Heart left ventricle (tissue), 13 donors: ENCODE results near the gene STAT3.

Experiments used
- CTCF ChIP-seq, 12 donors: fragments of 200-600 bp; sonication (generic) in 4 of 12; IDR thresholded peaks; one replicate each; pipeline versions ENCODE4 v1.5.0 to v1.8.0; 2018 to 2022; ENCODE audit warnings: antibody characterized with exemption in 12 of 12, mild to moderate bottlenecking in 5 of 12
- POLR2A ChIP-seq, 2 donors: fragments of 450-650 bp; IDR thresholded peaks; one replicate each; pipeline ENCODE4 v1.6.1; 2017; ENCODE audit warnings: antibody characterized with exemption in 2 of 2, mild to moderate bottlenecking in 2 of 2, moderate library complexity in 2 of 2
- donor health status: ischemic (EF 13 %, LVEDD 7.1; RV severe dilation, severe dysfunction).
- donor health status: DM: no; HTN: yes; CAD: no.
- donor health status: DM: no; HTN: no; CAD: no.
- donor health status: ischemic (EF 25% LVEDD 6.9; RV normal size, moderate dysfunction).
- donor health status: ischemic (EF 25% LVEDD 5.7; RV mildly dilated, moderate dysfunction).
- donor health status: ischemic (EF 35%, LVEDD 5.7; RV mildly dilated, moderate dysfunction).
- donor health status: nonischemic (EF 11% LVEDD 7.7; RV severe dilation, severe dysfunction).
- donor health status: DM: yes; HTN: yes; CAD: no.
- donor health status: PGD.
- donor health status: ischemic (EF 29% LVEDD 5.4; RV normal size, mild dysfunction).
- donor health status: nonischemic (EF 23%, LVEDD 6.1; RV moderate dilation, normal function).

GRCh38 chr17:42345396-42346073 lies 42.7 kb downstream of the STAT3 start:
- TF ChIP-seq POLR2A (IDR thresholded peaks at IDR 0.05) (no peak), CTCF (IDR thresholded peaks at IDR 0.05) (no peak)
